Esophagus squamous epithelium (tissue), 5 donors: Measurements from ENCODE around the gene SPNS3. TPM values are rescaled to one million over a fixed set of nuclear protein-coding genes. Genes with fewer than 3 reads are reported as not detected.

Source experiments
- DNase-seq: peaks from one replicate; lab custom pipeline; 2025; lab: John Stamatoyannopoulos, UW
- H3K27ac ChIP-seq, 4 donors: fragments of 200-600 bp; sonication (generic); one replicate each; pipeline ENCODE4 v1.5.1; 2016 to 2019; ENCODE audit warnings: mild to moderate bottlenecking in 1 of 4
- H3K27me3 ChIP-seq, 4 donors: fragments of 200-600 bp; sonication (generic); 1 replicate in 3 of 4; 2 replicates in 1 of 4; pipeline versions ENCODE4 v1.5.1 to v1.6.0; 2017 to 2021; ENCODE audit warnings: antibody characterized with exemption in 1 of 4
- H3K36me3 ChIP-seq, 3 donors: fragments of 200-600 bp; sonication (generic); one replicate each; pipeline ENCODE4 v1.5.1; 2016 to 2019
- H3K4me1 ChIP-seq, 3 donors: fragments of 200-600 bp; sonication (generic); one replicate each; pipeline ENCODE4 v1.5.1; 2017 to 2019
- H3K4me3 ChIP-seq, 4 donors: fragments of 200-600 bp; sonication (generic); 1 replicate in 3 of 4; 2 replicates in 1 of 4; pipeline ENCODE4 v1.5.1; 2016 to 2019; ENCODE audit warnings: mild to moderate bottlenecking in 2 of 4, moderate library complexity in 1 of 4
- H3K9me3 ChIP-seq, 3 donors: fragments of 200-600 bp; sonication (generic); one replicate each; pipeline ENCODE4 v1.5.1; 2016 to 2019
- POLR2A ChIP-seq, 4 donors: fragments of 450-650 bp; IDR thresholded peaks; one replicate each; pipeline ENCODE4 v1.6.1; 2017; ENCODE audit warnings: antibody characterized with exemption in 4 of 4, mild to moderate bottlenecking in 4 of 4, moderate library complexity in 3 of 4
- WGBS, 2 donors: methylation state at CpG; one replicate each; pipeline ENCODE4 v1.1.5; 2018; 5-methylcytosine and 5-hydroxymethylcytosine counted together
- intact Hi-C: fragments of 100-400 bp; cut with DNase I; formaldehyde crosslinking; loops from one replicate; pipeline ENCODE4 v1.15.0; 2022
- total RNA-seq, 4 donors: library from RNA; depleted of rRNA; stranded (reverse); fragments of >200 nt; gene quantifications; one replicate each; pipeline ENCODE4 v1.1.0, GENCODE V29; 2016
- TF ChIP-seq, protein P1 (sequence below), 6 experiments: fragments of 450-650 bp in 4 of 6; fragments of 200-600 bp in 2 of 6; sonication (generic) in 2 of 6; IDR thresholded peaks; one replicate each; pipeline ENCODE4 v1.5.1; 2016 to 2019; ENCODE audit warnings: antibody characterized with exemption in 6 of 6, mild to moderate bottlenecking in 4 of 6, moderate library complexity in 4 of 6
- donor health status: DM: yes; HTN: yes; CAD: no.

Gene SPNS3
- total RNA-seq, 4 donors from 2014 or later: 0.27 TPM; not detected in 3

DNA sequence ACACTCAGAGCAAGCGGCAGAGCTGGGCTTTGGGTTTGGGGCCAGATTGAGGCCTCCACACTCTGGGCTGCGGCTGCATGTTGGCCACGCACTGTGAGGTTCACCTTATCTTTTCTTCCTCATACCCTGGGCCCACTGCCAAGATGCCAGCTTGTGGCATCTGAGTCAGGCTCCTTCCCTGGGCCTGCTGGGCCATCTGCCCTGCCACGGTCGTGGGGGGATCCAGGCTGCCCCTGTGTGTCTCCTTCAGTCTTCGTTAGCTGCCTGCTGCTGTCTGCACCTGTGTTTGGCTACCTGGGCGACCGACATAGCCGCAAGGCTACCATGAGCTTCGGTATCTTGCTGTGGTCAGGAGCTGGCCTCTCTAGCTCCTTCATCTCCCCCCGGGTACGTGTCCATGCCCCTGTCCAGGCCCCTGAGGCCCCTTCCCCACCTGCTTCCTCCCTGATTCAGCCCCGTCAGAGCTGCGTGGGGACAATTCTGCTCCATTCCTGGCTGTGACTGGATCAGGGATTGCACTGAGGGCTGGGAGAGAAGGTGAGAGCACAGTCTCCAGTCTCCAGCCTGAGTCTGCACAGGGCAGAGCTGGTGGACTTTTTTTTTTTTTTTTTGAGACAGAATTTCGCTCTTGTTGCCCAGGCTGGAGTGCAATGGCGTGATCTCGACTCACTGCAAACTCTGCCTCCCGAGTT lies 11.2 kb downstream of the SPNS3 start:
- no peak for DNase-seq
- peaks cover 0 to 51% (median 2%) of the 10 kb centered on the region in 3 donors for H3K4me1 ChIP-seq
- no peaks in the 10 kb centered on the region for H3K9me3 ChIP-seq
- H3K27me3 ChIP-seq: peaks cover 0 to 10% (median 0%) of the 10 kb centered on the region in 4 donors
- intact Hi-C loops: no loop called here
- no peaks in the 10 kb centered on the region for H3K36me3 ChIP-seq
- H3K4me3 ChIP-seq: no peak overlapping the region
- TF ChIP-seq, protein P1, sequence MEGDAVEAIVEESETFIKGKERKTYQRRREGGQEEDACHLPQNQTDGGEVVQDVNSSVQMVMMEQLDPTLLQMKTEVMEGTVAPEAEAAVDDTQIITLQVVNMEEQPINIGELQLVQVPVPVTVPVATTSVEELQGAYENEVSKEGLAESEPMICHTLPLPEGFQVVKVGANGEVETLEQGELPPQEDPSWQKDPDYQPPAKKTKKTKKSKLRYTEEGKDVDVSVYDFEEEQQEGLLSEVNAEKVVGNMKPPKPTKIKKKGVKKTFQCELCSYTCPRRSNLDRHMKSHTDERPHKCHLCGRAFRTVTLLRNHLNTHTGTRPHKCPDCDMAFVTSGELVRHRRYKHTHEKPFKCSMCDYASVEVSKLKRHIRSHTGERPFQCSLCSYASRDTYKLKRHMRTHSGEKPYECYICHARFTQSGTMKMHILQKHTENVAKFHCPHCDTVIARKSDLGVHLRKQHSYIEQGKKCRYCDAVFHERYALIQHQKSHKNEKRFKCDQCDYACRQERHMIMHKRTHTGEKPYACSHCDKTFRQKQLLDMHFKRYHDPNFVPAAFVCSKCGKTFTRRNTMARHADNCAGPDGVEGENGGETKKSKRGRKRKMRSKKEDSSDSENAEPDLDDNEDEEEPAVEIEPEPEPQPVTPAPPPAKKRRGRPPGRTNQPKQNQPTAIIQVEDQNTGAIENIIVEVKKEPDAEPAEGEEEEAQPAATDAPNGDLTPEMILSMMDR (IDR thresholded peaks at IDR 0.05): no peak
- TF ChIP-seq POLR2A (IDR thresholded peaks at IDR 0.05): no peak
- H3K27ac ChIP-seq: no peak overlapping the region
- 63 to 80% methylated on average over 7 of the region's 18 CpGs for whole genome bisulfite sequencing, 2 donors

DNA sequence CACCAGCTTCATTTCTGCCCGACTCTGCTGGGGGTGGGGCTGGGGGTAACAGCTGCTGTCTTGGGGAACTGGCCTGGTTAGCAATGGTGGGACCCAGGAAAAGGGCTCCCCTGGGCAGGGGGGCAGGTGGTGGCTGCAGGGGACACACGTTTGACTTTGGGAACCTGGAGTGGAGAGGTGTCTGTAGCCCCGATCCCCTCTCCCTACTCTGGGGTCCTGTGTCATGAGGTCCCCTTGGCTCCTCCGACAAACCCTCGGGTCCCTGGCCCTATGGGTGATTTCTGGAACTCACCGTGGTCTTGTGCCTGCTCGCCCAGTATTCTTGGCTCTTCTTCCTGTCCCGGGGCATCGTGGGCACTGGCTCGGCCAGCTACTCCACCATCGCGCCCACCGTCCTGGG lies 12.0 kb downstream of the SPNS3 start:
- Histone ChIP-seq H3K4me1 (peaks cover 0 to 46% (median 2%) of the 10 kb centered on the region in 3 donors), H3K27ac (no peak overlapping the region), H3K9me3 (no peaks in the 10 kb centered on the region), H3K27me3 (peaks cover 0 to 9% (median 0%) of the 10 kb centered on the region in 4 donors), H3K36me3 (no peaks in the 10 kb centered on the region), H3K4me3 (no peak overlapping the region)
- WGBS, 2 donors: 78 to 83% methylated on average over 2 to 12 of the region's 13 CpGs
- intact Hi-C loops: no loop called here
- TF ChIP-seq, protein P1 (IDR thresholded peaks at IDR 0.05): no peak
- TF ChIP-seq POLR2A (IDR thresholded peaks at IDR 0.05): no peak
- no peak for DNase-seq

DNA sequence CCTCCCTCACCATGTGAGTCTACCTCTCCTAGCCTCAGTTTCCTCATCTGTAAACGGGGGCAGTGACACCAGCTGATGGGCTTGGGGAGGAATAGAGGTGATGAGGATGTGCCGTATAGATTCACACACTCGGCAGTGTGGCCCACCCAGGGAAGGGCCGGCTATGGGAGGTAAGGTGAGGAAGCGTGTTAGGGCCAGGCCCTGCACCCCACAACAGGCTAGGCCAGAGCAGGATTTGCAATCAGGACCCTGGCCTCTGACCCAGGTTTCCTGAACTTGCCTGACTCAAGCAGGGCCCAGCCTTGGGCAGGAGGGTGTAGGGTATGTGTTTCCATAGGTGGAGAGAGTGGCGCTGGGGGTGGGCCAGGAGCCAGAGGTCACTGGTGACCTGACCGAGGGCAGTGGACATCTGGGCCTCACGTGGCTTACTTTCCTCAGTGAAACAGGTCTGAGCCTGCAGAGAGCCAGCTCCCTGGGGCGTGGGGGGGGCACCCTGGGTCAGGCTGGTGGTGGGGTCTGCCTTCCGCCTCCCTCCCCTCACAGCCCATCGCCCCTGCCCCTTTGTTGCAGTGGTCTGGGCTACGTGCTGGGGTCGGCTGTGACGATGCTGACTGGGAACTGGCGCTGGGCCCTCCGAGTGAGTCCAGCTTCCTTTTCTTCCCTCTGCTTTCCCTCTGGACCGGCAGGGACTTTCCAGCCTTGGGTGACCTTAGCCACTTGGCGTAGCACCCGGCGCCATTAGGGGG lies 12.8 kb downstream of the SPNS3 start:
- TF ChIP-seq, protein P1 (IDR thresholded peaks at IDR 0.05): no peak
- no peak for TF ChIP-seq POLR2A (IDR thresholded peaks at IDR 0.05)
- H3K4me1 ChIP-seq: peaks cover 0 to 40% (median 2%) of the 10 kb centered on the region in 3 donors
- peaks cover 0 to 9% (median 0%) of the 10 kb centered on the region in 4 donors for H3K27me3 ChIP-seq
- no peaks in the 10 kb centered on the region for H3K9me3 ChIP-seq
- no peaks in the 10 kb centered on the region for H3K36me3 ChIP-seq
- peak overlapping the region in 1 of 4 donors; percentile 3 for H3K27ac ChIP-seq
- H3K4me3 ChIP-seq: no peak overlapping the region
- DNase-seq: no peak
- 87% methylated on average over 3 of the region's 20 CpGs; no CpG with 5 or more reads in 1 of the 2 donors for WGBS, 2 donors
- intact Hi-C loops: no loop called here

DNA sequence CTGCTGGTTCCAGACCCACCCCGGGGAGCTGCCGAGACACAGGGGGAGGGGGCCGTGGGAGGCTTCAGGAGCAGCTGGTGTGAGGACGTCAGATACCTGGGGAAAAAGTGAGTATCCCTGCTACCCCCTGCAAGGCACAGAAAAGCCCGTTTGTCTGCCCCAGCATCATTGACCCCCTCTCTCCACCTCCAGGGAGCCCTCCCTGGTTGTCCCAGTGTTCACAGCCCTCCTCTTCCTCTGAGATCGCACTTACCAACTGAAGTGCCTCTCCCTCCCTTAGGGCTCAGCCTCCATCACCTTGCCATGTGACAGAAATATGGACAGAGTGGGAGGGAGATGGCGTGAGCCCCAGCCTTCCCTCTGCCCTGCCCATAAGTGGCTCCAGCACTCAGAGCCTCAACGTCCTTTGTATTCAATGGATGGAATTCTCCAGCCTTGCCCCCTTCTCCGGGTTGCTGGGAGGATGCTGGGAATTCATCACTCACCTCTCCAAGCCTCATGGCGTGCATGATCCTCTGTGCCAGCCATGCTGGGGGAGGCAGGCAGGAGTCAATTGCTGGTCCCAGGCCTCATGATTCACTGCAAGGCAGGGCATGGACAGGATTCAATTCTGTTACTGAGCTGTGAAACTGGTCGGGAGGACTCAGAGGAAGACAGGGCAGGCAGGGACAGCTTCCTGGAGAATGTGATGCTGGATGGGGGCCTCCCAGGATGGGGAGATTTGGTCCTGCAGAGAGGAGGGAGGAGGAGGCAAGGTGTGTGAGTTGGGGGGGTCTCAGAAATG lies 14.6 kb downstream of the SPNS3 start:
- peak overlapping the region in 1 of 4 donors; percentile 16 for H3K27ac ChIP-seq
- intact Hi-C loops: no loop called here
- DNase-seq: no peak

More for the DNA sequence above, 14.6 kb downstream of the SPNS3 start:
- TF ChIP-seq, protein P1 (IDR thresholded peaks at IDR 0.05): no peak
- TF ChIP-seq POLR2A (IDR thresholded peaks at IDR 0.05): no peak
- Histone ChIP-seq H3K27me3 (peaks cover 0 to 15% (median 0%) of the 10 kb centered on the region in 4 donors), H3K9me3 (no peaks in the 10 kb centered on the region), H3K4me1 (peaks cover 0 to 39% (median 2%) of the 10 kb centered on the region in 3 donors), H3K36me3 (no peaks in the 10 kb centered on the region), H3K4me3 (no peak overlapping the region)
- 32 to 35% methylated on average over 5 to 6 of the region's 11 CpGs for WGBS, 2 donors
